Activated B cell treated with CpG ODN at 0.5 μM for 24 hours (primary cell): ENCODE data around the gene IL1RN. TPM values are rescaled to one million over a fixed set of nuclear protein-coding genes. Genes with fewer than 3 reads are reported as not detected.

Experiments used
- ATAC-seq: fragments of 200-7000 bp; cut with Tn5 transposase; one replicate; pipeline ENCODE4 v1.10.0; 2021; ENCODE audit warnings: low read depth, mild to moderate bottlenecking, moderate library complexity
- CTCF ChIA-PET: fragments of 350-600 bp; sonication (Branson Sonifier 250); formaldehyde crosslinking; loops from one replicate; lab custom pipeline; 2021; ENCODE audit warnings: antibody characterized with exemption; lab: Charles Lee
- POLR2A ChIA-PET: fragments of 350-600 bp; sonication (Branson Sonifier 250); formaldehyde crosslinking; loops from one replicate; lab custom pipeline; 2021; ENCODE audit warnings: antibody characterized with exemption; lab: Charles Lee
- DNase-seq: peaks from one replicate; pipeline ENCODE4 v3.0.0; 2022
- H3K27ac Mint-ChIP-seq: one replicate; pipeline ENCODE4 v1.8.0; 2020; ENCODE audit warnings: mixed read lengths
- H3K27me3 Mint-ChIP-seq: one replicate; pipeline ENCODE4 v1.8.0; 2021; ENCODE audit warnings: mixed read lengths
- H3K36me3 Mint-ChIP-seq: one replicate; pipeline ENCODE4 v1.8.0; 2021; ENCODE audit warnings: low read depth, mixed read lengths
- H3K4me1 Mint-ChIP-seq: one replicate; pipeline ENCODE4 v1.8.0; 2021; ENCODE audit warnings: mixed read lengths
- H3K4me3 Mint-ChIP-seq: one replicate; pipeline ENCODE4 v1.8.0; 2020; ENCODE audit warnings: mild to moderate bottlenecking, mixed read lengths
- H3K9me3 Mint-ChIP-seq: one replicate; pipeline ENCODE4 v1.8.0; 2020; ENCODE audit warnings: mixed read lengths
- CTCF ChIP-seq: fragments of 200-600 bp; IDR thresholded peaks from one replicate; pipeline ENCODE4 v1.8.0; 2022; ENCODE audit warnings: antibody characterized with exemption, mild to moderate bottlenecking
- intact Hi-C: fragments of 100-400 bp; cut with micrococcal nuclease; formaldehyde crosslinking; loops from one replicate; pipeline ENCODE4 v1.15.1; 2024
- total RNA-seq: library from RNA; stranded (reverse); gene quantifications from 2 replicates; pipeline ENCODE4 v1.2.3, GENCODE V29; 2022

IL1RN gene
- total RNA-seq, 1 donor from 2014 or later = not detected

- peak; percentile 50 for ATAC-seq
- Mint-ChIP-seq H3K36me3 (peaks cover 45% of the 10 kb centered on the region), H3K4me3 (peak overlapping the region; percentile 87), H3K27ac (peak overlapping the region; percentile 91), H3K27me3 (peaks cover 2% of the 10 kb centered on the region), H3K4me1 (peaks cover 87% of the 10 kb centered on the region), H3K9me3 (peaks cover 4% of the 10 kb centered on the region)
- CTCF ChIA-PET = interaction anchor here (0.9 to 5.8 kb wide), 8 partner anchors 9 to 215 kb away, joined by 3 to 120 read pairs (median 4); no protein-coding TSS in a partner anchor
- TF ChIP-seq CTCF = no peak
- intact Hi-C loops = loop anchor here (1.0 to 10.0 kb wide), 6 partner anchors 18 to 1120 kb away; partner anchors contain the start of gene TMEM87B
- peak; percentile 53 for DNase-seq
- POLR2A ChIA-PET = interaction anchor here (0.6 to 5.4 kb wide), 19 partner anchors 9 to 1120 kb away, joined by 3 to 88 read pairs (median 6); partner anchors contain the start of gene SLC35F5
Measured at GRCh38 chr2:113175042-113175628, 47.7 kb downstream of the IL1RN start.

DNA sequence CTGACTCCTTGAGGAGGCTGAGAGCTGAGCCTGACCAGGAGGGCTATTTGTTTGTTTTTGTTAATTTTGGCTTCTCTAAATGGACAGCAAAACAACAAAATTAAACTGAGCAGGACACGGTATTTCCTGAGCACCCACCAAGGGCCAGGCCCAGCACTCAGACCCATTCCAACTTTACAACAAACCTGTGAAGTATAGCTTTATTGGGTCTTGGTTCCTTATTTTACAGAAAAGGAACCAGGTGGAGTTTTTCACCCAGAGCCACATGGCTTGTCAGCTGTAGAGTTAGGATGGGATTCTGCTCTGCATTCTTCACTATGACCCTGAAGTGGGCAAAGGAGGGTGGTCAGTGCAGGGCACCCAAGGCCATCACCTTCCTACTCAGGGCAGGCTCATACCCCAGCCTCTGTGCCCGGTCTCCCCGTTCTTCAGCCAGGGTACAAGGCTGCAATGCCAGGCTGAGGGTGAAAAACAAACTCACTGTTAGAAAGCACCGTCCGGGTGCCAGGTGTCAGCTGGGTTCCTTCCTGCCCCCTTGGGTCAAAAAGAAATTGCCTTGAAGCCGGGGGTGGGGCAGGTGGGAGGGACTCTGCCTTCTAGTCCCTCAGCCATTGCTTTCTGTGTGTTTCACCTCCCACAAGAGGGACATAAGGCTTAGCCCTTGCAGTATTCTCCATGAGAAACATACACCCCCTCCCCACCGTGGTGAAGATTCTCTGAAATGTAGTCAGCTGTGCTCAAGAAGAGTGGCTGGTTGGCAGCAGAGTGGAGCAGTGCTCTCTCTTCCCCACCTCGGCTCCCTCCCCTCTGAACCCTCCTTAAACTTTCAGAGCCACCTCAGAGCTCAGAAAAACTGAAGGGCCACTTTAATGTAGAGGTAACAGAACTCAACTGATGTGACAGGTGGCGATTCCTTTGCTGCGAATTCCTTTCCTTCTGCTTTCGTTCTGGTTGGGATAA is 48.6 kb downstream of the IL1RN start:
- CTCF ChIA-PET = interaction anchor here (3.2 to 5.8 kb wide), 2 partner anchors 23 to 38 kb away, joined by 39 to 120 read pairs; no protein-coding TSS in a partner anchor
- POLR2A ChIA-PET = interaction anchor here (0.6 to 5.4 kb wide), 14 partner anchors 16 to 1121 kb away, joined by 3 to 88 read pairs (median 6); no protein-coding TSS in a partner anchor
- DNase-seq (peak; percentile 39), ATAC-seq (peak; percentile 12)
- peak overlapping the region; percentile 87 for H3K4me3 Mint-ChIP-seq
- H3K9me3 Mint-ChIP-seq = peaks cover 4% of the 10 kb centered on the region
- H3K27me3 Mint-ChIP-seq = peaks cover 2% of the 10 kb centered on the region
- peaks cover 53% of the 10 kb centered on the region for H3K36me3 Mint-ChIP-seq
- peak overlapping the region; percentile 91 for H3K27ac Mint-ChIP-seq
- no peak for TF ChIP-seq CTCF
- intact Hi-C loops = loop anchor here (1.0 to 10.0 kb wide), 6 partner anchors 19 to 1121 kb away; partner anchors contain the start of gene TMEM87B
- H3K4me1 Mint-ChIP-seq = peaks cover 94% of the 10 kb centered on the region

- intact Hi-C loops = loop anchor here (10.0 kb wide), 2 partner anchors 518 to 1122 kb away; partner anchors contain the start of gene TMEM87B
- ChIA-PET POLR2A (interaction anchor here (3.6 to 5.4 kb wide), 4 partner anchors 20 to 213 kb away, joined by 16 to 88 read pairs (median 38); no protein-coding TSS in a partner anchor), CTCF (interaction anchor here (3.2 to 5.8 kb wide), 2 partner anchors 22 to 39 kb away, joined by 39 to 120 read pairs; no protein-coding TSS in a partner anchor)
- peak overlapping the region; percentile 91 for H3K27ac Mint-ChIP-seq
- ATAC-seq (no peak), DNase-seq (no peak)
- H3K9me3 Mint-ChIP-seq = no peaks in the 10 kb centered on the region
- TF ChIP-seq CTCF = no peak
- peaks cover 2% of the 10 kb centered on the region for H3K27me3 Mint-ChIP-seq
- peak overlapping the region; percentile 87 for H3K4me3 Mint-ChIP-seq
- H3K36me3 Mint-ChIP-seq = peaks cover 53% of the 10 kb centered on the region
- peaks cover 94% of the 10 kb centered on the region for H3K4me1 Mint-ChIP-seq
Measured at GRCh38 chr2:113176696-113177355, 49.4 kb downstream of the IL1RN start.

GRCh38 chr2:113178069-113178746 is 50.8 kb downstream of the IL1RN start:
- POLR2A ChIA-PET = no interaction called here
- intact Hi-C loops = loop anchor here (10.0 kb wide), 2 partner anchors 517 to 1123 kb away; partner anchors contain the start of gene TMEM87B
- H3K27me3 Mint-ChIP-seq = peaks cover 2% of the 10 kb centered on the region
- H3K9me3 Mint-ChIP-seq = no peaks in the 10 kb centered on the region
- CTCF ChIA-PET = interaction anchor here (3.8 kb wide), 1 partner anchor 40 kb away, joined by 65 read pairs; no protein-coding TSS in a partner anchor
- peaks cover 63% of the 10 kb centered on the region for H3K36me3 Mint-ChIP-seq
- no peak for ATAC-seq
- no peak for TF ChIP-seq CTCF
- peaks cover 91% of the 10 kb centered on the region for H3K4me1 Mint-ChIP-seq
- no peak for DNase-seq
- no peak overlapping the region for H3K4me3 Mint-ChIP-seq
- peak overlapping the region; percentile 59 for H3K27ac Mint-ChIP-seq
